Measurements from ENCODE around the gene NCDN.

Gene NCDN

GRCh38 chr1:35564037-35564883 lies 6.7 kb downstream of the NCDN start:
- ATAC-seq (ENCODE audit: insufficient read depth, low read depth), result peak; percentile 74
- TF ChIP-seq EZH2 (IDR thresholded peaks at IDR 0.05; ENCODE audit: borderline replicate concordance, low read depth, low read length, severe bottlenecking) (no peak), CTCF (IDR thresholded peaks at IDR 0.05; ENCODE audit: borderline replicate concordance, extremely low read depth, low read length, poor library complexity, severe bottlenecking) (peak; percentile 90)
- H4K20me1 ChIP-seq (ENCODE audit: insufficient read depth, low read length), result peaks cover 7% of the 10 kb centered on the region
- 0 out of 2 replicates have a peak, but pooled peaks cover under 1% of the 10 kb centered on the region for H3K4me1 ChIP-seq (ENCODE audit: insufficient read depth, low read length)
- peaks cover 47% of the 10 kb centered on the region for H3K36me3 ChIP-seq (ENCODE audit: insufficient read depth, low read length)
- no peaks in the 10 kb centered on the region for H3K79me2 ChIP-seq (ENCODE audit: insufficient read depth, low read length)
- no peaks in the 10 kb centered on the region for H3K9me3 ChIP-seq (ENCODE audit: insufficient read depth, low read length, severe bottlenecking)
- no peak overlapping the region for H3K9ac ChIP-seq (ENCODE audit: low read depth, low read length)
- no peaks in the 10 kb centered on the region for H3K27me3 ChIP-seq (ENCODE audit: insufficient read depth, low read length, poor library complexity)
- no peak overlapping the region for H3K4me2 ChIP-seq (ENCODE audit: insufficient read depth, low read length)
- peak overlapping the region; percentile 34; the same call in 1 of the 2 replicates for H3K27ac ChIP-seq (ENCODE audit: low read length)
- H2AFZ ChIP-seq (ENCODE audit: low read depth, low read length), result no peak overlapping the region
- DNase-seq, result peak; percentile 80
- H3K4me3 ChIP-seq (ENCODE audit: low read depth in 1 of 2, low read length in 2 of 2), result no peak overlapping the region

GRCh38 chr1:35564884-35565741 lies 7.5 kb downstream of the NCDN start:
- no peak overlapping the region for H3K4me2 ChIP-seq (ENCODE audit: insufficient read depth, low read length)
- peaks cover 47% of the 10 kb centered on the region for H3K36me3 ChIP-seq (ENCODE audit: insufficient read depth, low read length)
- H3K27ac ChIP-seq (ENCODE audit: low read length), result no peak overlapping the region
- no peaks in the 10 kb centered on the region for H3K9me3 ChIP-seq (ENCODE audit: insufficient read depth, low read length, severe bottlenecking)
- H2AFZ ChIP-seq (ENCODE audit: low read depth, low read length), result no peak overlapping the region
- no peaks in the 10 kb centered on the region for H3K79me2 ChIP-seq (ENCODE audit: insufficient read depth, low read length)
- no peak overlapping the region for H3K4me3 ChIP-seq (ENCODE audit: low read depth in 1 of 2, low read length in 2 of 2)
- H3K4me1 ChIP-seq (ENCODE audit: insufficient read depth, low read length), result no peaks in the 10 kb centered on the region
- H3K9ac ChIP-seq (ENCODE audit: low read depth, low read length), result no peak overlapping the region
- TF ChIP-seq CTCF (IDR thresholded peaks at IDR 0.05; ENCODE audit: borderline replicate concordance, extremely low read depth, low read length, poor library complexity, severe bottlenecking), result no peak
- no peak for TF ChIP-seq EZH2 (IDR thresholded peaks at IDR 0.05; ENCODE audit: borderline replicate concordance, low read depth, low read length, severe bottlenecking)
- H4K20me1 ChIP-seq (ENCODE audit: insufficient read depth, low read length), result peaks cover 7% of the 10 kb centered on the region
- ATAC-seq (ENCODE audit: insufficient read depth, low read depth) (no peak), DNase-seq (no peak)
- no peaks in the 10 kb centered on the region for H3K27me3 ChIP-seq (ENCODE audit: insufficient read depth, low read length, poor library complexity)

- Histone ChIP-seq H3K79me2 (ENCODE audit: insufficient read depth, low read length) (no peaks in the 10 kb centered on the region), H3K4me2 (ENCODE audit: insufficient read depth, low read length) (no peak overlapping the region), H2AFZ (ENCODE audit: low read depth, low read length) (no peak overlapping the region), H3K9me3 (ENCODE audit: insufficient read depth, low read length, severe bottlenecking) (no peaks in the 10 kb centered on the region), H3K36me3 (ENCODE audit: insufficient read depth, low read length) (peaks cover 45% of the 10 kb centered on the region), H3K4me3 (ENCODE audit: low read depth in 1 of 2, low read length in 2 of 2) (no peak overlapping the region), H3K9ac (ENCODE audit: low read depth, low read length) (no peak overlapping the region), H4K20me1 (ENCODE audit: insufficient read depth, low read length) (peaks cover 7% of the 10 kb centered on the region), H3K4me1 (ENCODE audit: insufficient read depth, low read length) (no peaks in the 10 kb centered on the region), H3K27me3 (ENCODE audit: insufficient read depth, low read length, poor library complexity) (no peaks in the 10 kb centered on the region), H3K27ac (ENCODE audit: low read length) (no peak overlapping the region)
- ATAC-seq (ENCODE audit: insufficient read depth, low read depth), result no peak
- no peak for TF ChIP-seq EZH2 (IDR thresholded peaks at IDR 0.05; ENCODE audit: borderline replicate concordance, low read depth, low read length, severe bottlenecking)
- TF ChIP-seq CTCF (IDR thresholded peaks at IDR 0.05; ENCODE audit: borderline replicate concordance, extremely low read depth, low read length, poor library complexity, severe bottlenecking), result no peak
- no peak for DNase-seq
Observed at GRCh38 chr1:35565742-35566133, 8.1 kb downstream of the NCDN start.
